GM19468 (cell line): ENCODE data around the gene TAS2R8.
"Not testable (repeated sequence)": the region's sequence is repeated elsewhere in the genome, so short reads cannot be mapped to it uniquely, and the experiment has no call there.

Experiments
- ATAC-seq: cut with Tn5 transposase; IDR thresholded peaks from one replicate; pipeline ENCODE4 v1.9.1; 2021; ENCODE audit warnings: mild to moderate bottlenecking, moderate library complexity, moderate number of reproducible peaks; ENCODE audit not compliant: unreplicated experiment; ENCODE audit errors: extremely low read depth

TAS2R8 gene

GRCh38 chr12:10807186-10807585, at the start of gene TAS2R8:
Gene TAS2R8 (minus strand): TSS chr12:10807286. CDS start chr12:10806980, 306 bp downstream.
- no peak for ATAC-seq

- ATAC-seq = no peak
Observed at GRCh38 chr12:10855807-10856206, 48.7 kb upstream of the TAS2R8 start.

GRCh38 chr12:10853776-10854175, 46.7 kb upstream of the TAS2R8 start:
- no peak for ATAC-seq

GRCh38 chr12:10851243-10851858, 44.3 kb upstream of the TAS2R8 start:
- ATAC-seq = no peak

GRCh38 chr12:10849425-10849878, 42.4 kb upstream of the TAS2R8 start, which contains the start of gene PRR4:
Gene PRR4 (minus strand): TSS chr12:10849475. CDS start chr12:10849437, 38 bp downstream.
- no peak for ATAC-seq

GRCh38 chr12:10847744-10848143, 40.7 kb upstream of the TAS2R8 start:
- ATAC-seq = no peak

GRCh38 chr12:10842862-10843261, 35.8 kb upstream of the TAS2R8 start:
- ATAC-seq = no peak

GRCh38 chr12:10838461-10838860, 31.4 kb upstream of the TAS2R8 start:
- ATAC-seq = no peak

GRCh38 chr12:10829994-10830393, 22.9 kb upstream of the TAS2R8 start:
- ATAC-seq = no peak

- ATAC-seq = no peak
Observed at GRCh38 chr12:10826258-10826657, 19.2 kb upstream of the TAS2R8 start, which contains the start of gene TAS2R10. Gene TAS2R10 (minus strand): TSS chr12:10826358. CDS start chr12:10826269, 89 bp downstream.

GRCh38 chr12:10824957-10825356, 17.9 kb upstream of the TAS2R8 start:
- ATAC-seq = no peak

- ATAC-seq = no peak
Observed at GRCh38 chr12:10811883-10812536, 4.9 kb upstream of the TAS2R8 start.

GRCh38 chr12:10810068-10810467, 3.0 kb upstream of the TAS2R8 start, which contains the start of gene TAS2R9:
Gene TAS2R9 (minus strand): TSS chr12:10810168. CDS start chr12:10810075, 93 bp downstream.
- ATAC-seq = no peak

GRCh38 chr12:10802587-10802986, 4.5 kb downstream of the TAS2R8 start, which contains the start of gene TAS2R7:
Gene TAS2R7 (minus strand): TSS chr12:10802627. CDS start chr12:10802570, 57 bp downstream.
- ATAC-seq = no peak

GRCh38 chr12:10801741-10802140, 5.3 kb downstream of the TAS2R8 start:
- ATAC-seq = no peak

- ATAC-seq = no peak
Observed at GRCh38 chr12:10794222-10794621, 12.9 kb downstream of the TAS2R8 start.

GRCh38 chr12:10791769-10792168, 15.3 kb downstream of the TAS2R8 start:
- not testable (repeated sequence) for ATAC-seq

GRCh38 chr12:10783252-10783651, 23.8 kb downstream of the TAS2R8 start:
- no peak for ATAC-seq

- ATAC-seq = no peak
Observed at GRCh38 chr12:10779103-10779502, 28.0 kb downstream of the TAS2R8 start.

GRCh38 chr12:10771132-10771733, 35.9 kb downstream of the TAS2R8 start:
- ATAC-seq = no peak

GRCh38 chr12:10759657-10760056, 47.4 kb downstream of the TAS2R8 start:
- ATAC-seq = no peak
